A549 treated with ZK216348 at 1 μM for 4 hours (cell line): ENCODE measurements around the gene OST4. TPM values are rescaled to one million over a fixed set of nuclear protein-coding genes. Genes with fewer than 3 reads are reported as not detected.

Source experiments
- total RNA-seq: library from RNA; stranded (reverse); fragments of 200-300 nt; extraction: Qiagen RNA extraction; gene quantifications from 5 replicates; pipeline ENCODE4 v1.2.3, GENCODE V29; 2022; ENCODE audit warnings: low read depth

The OST4 gene
- 550 to 647 TPM (median 575 TPM) in 5 replicates for total RNA-seq

DNA sequence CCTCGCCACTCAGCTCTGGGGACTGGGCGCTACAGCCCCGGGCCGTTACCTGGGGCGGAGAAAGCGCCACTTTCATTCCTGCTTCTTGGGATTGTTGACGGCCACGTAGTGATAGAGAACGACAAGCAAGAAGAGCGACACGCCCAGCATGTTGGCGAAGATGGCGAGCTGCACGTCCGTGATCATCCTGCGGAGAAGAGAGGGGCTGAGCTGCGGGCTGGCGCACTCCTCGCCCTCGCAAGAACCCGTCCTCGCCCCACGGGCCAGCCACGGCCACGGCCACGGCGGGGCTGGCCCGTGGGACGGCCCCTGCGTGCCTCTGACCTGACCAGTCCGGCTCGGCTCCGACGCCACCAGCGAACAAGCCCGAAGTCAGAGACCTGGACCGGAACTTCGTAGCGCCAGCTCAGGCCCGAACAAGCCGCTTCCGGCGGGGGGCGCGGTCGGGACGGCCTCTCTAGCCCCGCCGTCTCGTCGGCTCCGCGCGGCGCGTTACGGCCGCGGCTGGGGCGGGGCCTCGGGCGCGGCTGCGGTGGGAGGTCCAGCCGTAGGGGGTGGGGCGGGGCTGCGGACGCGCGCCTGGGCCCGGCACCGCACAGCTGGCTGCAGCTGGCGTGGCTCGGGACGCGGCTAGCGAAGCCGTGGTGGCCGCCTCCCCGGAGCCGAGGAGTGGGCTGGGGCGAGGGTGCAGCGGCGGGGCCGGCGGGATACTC lies at the start of gene OST4:
TSS of gene OST4 (minus strand) at position 378 of the 713 bp plus-strand sequence.

DNA sequence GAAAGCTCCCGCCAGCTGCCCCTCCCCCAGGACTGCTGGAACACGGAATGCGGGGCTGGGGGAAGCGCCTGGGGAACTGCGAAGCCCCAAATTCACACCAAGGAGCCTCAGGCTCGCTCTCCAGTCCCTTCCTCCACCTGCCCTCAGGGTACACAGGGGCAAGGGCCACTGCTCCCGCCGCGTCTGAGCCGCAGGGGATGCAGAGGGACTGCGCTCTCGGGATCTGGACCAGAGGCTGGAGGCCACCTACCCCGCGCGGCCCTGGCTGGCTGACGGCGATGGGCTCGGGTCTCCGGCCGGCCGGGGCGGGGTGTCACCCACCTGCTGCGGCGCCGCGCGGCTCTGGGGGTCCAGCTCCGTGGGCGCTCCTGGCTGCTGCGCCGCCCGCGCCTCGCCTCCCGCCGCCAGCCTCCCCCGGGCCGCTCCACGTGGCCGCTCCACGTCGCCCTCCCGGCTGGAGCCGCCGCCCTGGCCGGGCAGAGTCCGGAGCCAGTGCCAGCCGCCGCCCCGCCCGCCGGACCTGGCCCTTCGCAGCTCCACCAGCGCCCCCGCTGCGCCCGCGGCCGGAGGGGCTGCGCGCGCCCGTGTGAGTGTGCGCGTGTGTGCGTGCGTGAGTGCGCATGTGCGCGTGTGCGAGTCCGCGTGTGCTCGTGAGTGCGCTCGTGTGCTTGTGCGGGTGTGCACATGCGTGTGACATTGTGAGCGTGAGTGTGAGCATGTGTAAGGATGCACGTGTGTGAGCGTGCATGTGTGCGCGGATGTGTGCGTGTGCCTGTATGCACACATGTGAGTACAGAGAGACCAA lies 47.3 kb upstream of the OST4 start, which contains the start of gene CGREF1:
TSS of gene CGREF1 (minus strand) at position 604 of the 805 bp plus-strand sequence. CDS start 14,762 bp downstream, outside the sequence.

DNA sequence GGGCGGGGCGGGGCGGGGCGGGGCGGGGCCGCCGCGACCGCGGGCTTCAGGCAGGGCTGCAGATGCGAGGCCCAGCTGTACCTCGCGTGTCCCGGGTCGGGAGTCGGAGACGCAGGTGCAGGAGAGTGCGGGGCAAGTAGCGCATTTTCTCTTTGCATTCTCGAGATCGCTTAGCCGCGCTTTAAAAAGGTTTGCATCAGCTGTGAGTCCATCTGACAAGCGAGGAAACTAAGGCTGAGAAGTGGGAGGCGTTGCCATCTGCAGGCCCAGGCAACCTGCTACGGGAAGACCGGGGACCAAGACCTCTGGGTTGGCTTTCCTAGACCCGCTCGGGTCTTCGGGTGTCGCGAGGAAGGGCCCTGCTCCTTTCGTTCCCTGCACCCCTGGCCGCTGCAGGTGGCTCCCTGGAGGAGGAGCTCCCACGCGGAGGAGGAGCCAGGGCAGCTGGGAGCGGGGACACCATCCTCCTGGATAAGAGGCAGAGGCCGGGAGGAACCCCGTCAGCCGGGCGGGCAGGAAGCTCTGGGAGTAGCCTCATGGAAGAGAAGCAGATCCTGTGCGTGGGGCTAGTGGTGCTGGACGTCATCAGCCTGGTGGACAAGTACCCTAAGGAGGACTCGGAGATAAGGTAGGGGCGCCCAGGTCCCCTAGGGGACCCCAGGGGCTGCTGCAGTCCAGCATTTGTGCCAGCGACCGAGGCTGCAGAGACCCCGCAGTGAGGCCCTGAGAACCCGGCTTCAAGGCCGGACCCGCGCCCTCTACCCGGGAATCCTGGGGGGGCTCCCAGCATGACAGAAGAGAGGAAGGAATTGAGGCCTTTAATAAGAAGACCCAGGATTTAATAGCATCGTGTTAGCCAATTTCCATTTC lies 15.5 kb upstream of the OST4 start, which contains the start of gene KHK:
TSS of gene KHK (plus strand) at position 49 of the 870 bp plus-strand sequence. CDS start at position 537, 488 bp downstream.

DNA sequence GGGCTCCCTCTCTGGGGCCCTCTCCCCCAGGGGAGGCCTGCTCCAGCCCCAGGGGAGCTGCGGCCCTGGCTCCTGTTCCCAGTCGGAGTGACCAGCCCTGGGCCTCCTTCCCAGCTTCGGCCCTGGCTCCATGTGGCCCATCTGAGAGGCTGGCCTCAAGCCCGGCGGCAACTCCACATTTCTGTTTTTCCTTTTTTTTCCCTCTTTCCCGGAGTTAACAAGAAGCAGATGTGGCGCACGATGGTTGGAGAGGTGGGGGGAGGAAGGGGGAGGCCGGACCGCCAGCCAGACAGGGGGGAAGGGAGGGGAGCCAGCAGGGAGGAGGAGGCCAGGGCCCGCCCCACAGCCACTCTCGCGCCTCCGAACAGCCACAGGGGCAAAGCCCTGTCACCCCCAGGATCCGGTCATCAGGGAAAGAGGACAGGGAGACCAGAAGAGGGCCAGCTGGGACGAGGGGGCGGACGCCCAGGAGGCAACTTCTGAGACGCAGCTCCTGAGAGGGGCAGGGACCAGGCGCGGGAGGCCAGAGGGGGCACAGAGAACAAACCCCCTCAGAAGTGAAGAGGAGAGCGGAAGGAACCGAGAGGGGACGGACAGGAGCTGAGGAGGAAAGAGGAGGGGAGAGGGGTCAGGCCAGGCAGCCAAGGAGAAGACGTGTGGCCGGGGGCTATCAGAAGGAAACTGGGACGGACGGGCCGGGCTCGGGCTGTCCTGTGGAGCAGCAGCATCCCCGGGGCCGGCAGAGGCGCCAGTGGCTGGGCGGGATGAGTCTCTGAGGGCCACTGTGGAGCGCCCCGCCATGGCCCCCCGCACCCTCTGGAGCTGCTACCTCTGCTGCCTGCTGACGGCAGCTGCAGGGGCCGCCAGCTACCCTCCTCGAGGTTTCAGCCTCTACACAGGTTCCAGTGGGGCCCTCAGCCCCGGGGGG lies 7.1 kb upstream of the OST4 start, which contains the start of gene EMILIN1:
TSS of gene EMILIN1 (plus strand) at position 349 of the 928 bp plus-strand sequence. CDS start at position 800, 451 bp downstream.

DNA sequence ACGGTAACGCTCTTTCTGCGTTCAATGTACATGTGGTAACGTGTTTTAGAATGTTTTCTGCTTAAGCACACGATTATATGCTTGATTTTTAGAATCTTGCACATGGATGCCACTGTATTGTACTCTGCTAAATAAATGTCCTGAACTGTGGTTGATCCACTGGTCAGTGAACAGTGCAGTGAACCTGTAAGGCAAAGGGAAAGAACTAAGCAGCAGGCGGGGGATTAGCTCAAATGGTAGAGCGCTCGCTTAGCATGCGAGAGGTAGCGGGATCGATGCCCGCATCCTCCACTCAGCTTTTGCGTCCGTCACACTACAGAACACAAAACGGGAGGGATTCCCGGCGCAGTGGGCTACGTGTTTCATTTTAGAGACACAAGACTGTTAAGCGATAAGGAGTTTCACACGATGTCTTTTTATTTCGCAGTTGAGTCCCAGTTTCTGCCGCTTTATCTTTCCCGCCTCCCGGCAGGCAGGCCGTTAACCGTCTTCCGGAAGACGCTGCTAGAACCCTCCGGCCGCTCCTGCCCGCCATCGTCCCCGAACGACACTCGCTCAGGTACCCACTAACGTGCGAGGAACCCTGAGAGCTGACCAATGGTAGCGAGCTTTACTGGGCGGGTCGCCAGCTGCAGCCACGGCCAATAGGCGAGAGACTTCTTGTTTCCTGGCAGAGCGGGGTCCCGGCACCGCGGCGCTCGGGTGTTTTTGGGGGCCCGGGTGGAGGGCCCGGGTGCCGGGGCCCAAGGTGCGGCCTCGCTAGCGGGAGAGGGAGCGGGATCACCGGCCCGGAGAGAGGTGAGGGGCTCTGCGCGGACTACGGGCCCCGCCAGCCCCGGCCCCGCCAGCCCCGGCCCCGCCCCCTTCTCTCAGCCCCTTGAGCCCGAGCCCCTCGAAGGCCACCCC lies 20.2 kb downstream of the OST4 start, which contains the start of gene AGBL5:
TSS of gene AGBL5 (plus strand) at position 673 of the 906 bp plus-strand sequence. CDS start 1,291 bp downstream, outside the sequence.

DNA sequence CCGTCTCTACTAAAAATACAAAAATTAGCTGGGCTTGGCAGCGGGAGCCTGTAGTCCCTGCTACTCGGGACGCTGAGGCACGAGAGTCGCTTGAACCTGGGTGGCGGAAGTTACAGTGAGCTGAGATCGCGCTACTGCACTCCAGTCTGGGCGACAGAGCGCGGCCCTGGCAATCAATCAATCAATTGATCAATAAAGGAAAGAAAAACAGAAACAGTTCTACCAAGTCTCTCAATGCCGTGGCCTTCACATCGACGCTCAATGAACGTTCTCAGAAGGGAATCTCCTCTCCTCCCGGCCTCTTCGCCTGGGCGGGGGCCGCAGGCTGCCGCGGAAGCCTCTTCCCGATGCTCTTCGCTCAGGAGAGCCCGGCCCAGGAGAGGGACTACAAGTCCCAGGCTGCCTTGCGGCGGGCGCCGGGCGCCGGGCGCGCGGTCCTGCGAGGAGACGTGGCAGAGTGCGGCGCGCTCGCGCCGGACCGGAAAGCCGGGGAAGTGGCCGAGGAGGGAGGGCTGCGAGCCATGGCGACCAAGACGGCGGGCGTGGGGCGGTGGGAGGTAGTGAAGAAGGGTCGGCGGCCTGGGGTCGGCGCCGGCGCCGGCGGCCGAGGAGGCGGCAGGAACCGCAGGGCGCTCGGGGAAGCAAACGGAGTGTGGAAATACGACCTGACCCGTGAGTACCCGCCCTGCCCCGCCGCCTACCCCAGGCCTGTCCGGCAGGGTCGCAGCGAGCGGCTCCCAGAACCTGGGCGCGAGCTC lies 38.8 kb downstream of the OST4 start, which contains the start of gene TMEM214:
TSS of gene TMEM214 (plus strand) at position 471 of the 758 bp plus-strand sequence. CDS start at position 522, 51 bp downstream.

Other genes starting within 250 kb of the OST4 start
- 3.1 to 7.5 TPM (median 4.4 TPM) in 5 replicates for gene DPYSL5, start 223.5 kb downstream of the OST4 start, total RNA-seq
- 9.2 to 13.6 TPM (median 12.7 TPM) in 5 replicates for gene MAPRE3, start 101.0 kb downstream of the OST4 start, total RNA-seq
- 46.6 to 74.4 TPM (median 72.8 TPM) in 5 replicates for gene TMEM214, start 38.7 kb downstream of the OST4 start, total RNA-seq
- 23.4 to 35.7 TPM (median 31.9 TPM) in 5 replicates for gene AGBL5, start 20.0 kb downstream of the OST4 start, total RNA-seq
- gene EMILIN1, start 7.0 kb upstream of the OST4 start, total RNA-seq: 0.34 to 0.64 TPM (median 0.43 TPM) in 5 replicates
- gene KHK, start 15.1 kb upstream of the OST4 start, total RNA-seq: 7.5 to 10.4 TPM (median 9.1 TPM) in 5 replicates
- gene CGREF1, start 47.5 kb upstream of the OST4 start, total RNA-seq: 5.3 to 8.5 TPM (median 7.8 TPM) in 5 replicates
- 0.87 to 2.4 TPM (median 1.3 TPM) in 5 replicates for gene ABHD1, start 52.2 kb upstream of the OST4 start, total RNA-seq
- gene PREB, start 63.0 kb upstream of the OST4 start, total RNA-seq: 38.6 to 67.3 TPM (median 64.4 TPM) in 5 replicates
- not detected in 5 replicates for gene PRR30, start 67.8 kb upstream of the OST4 start, total RNA-seq
- gene TCF23, start 77.3 kb upstream of the OST4 start, total RNA-seq: not detected in 5 replicates
- 204 to 216 TPM (median 209 TPM) in 5 replicates for gene ATRAID, start 140.4 kb upstream of the OST4 start, total RNA-seq
- gene SLC5A6, start 140.6 kb upstream of the OST4 start, total RNA-seq: 52.3 to 74.6 TPM (median 73.0 TPM) in 5 replicates
- gene CAD, start 145.7 kb upstream of the OST4 start, total RNA-seq: 38.9 to 70.4 TPM (median 69.8 TPM) in 5 replicates
- gene SLC30A3, start 191.4 kb upstream of the OST4 start, total RNA-seq: 1.9 to 4.2 TPM (median 3.6 TPM) in 5 replicates
- gene DNAJC5G, start 203.8 kb upstream of the OST4 start, total RNA-seq: not detected in 5 replicates
- 0.40 to 0.73 TPM (median 0.57 TPM) in 5 replicates for gene TRIM54, start 210.8 kb upstream of the OST4 start, total RNA-seq
- gene UCN, start 236.8 kb upstream of the OST4 start, total RNA-seq: 1.3 to 2.5 TPM (median 1.6 TPM) in 5 replicates